ENCODE measurements around the gene TRIO.

Gene TRIO

DNA sequence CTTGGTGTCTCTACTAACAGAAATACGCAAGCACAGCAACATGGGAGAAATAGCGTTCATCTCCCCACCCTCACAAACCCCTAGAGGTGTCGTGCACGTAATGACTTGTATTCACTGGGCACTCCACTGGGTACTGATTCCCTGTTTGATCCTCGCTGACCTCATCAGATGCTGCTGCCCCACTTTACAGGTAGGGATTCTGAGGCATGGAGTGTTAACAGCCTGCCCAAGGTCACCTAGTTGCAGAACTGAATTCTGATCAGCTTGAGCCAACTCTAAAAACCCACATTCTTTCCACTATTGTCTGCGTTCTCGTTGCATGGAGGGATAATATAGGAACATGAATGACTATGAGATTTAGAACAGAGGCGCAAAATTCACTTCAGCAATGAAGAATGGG, 96.3 kb downstream of the TRIO start:
- Mint-ChIP-seq H3K9me3 (no peaks in the 10 kb centered on the region), H3K27ac (no peak overlapping the region), H3K36me3 (ENCODE audit: low read depth) (no peaks in the 10 kb centered on the region), H3K27me3 (ENCODE audit: low read depth) (peaks cover 11% of the 10 kb centered on the region), H3K4me1 (ENCODE audit: low read depth) (no peaks in the 10 kb centered on the region), H3K4me3 (no peak overlapping the region)
- no peak for DNase-seq (ENCODE audit: low spot score)

DNA sequence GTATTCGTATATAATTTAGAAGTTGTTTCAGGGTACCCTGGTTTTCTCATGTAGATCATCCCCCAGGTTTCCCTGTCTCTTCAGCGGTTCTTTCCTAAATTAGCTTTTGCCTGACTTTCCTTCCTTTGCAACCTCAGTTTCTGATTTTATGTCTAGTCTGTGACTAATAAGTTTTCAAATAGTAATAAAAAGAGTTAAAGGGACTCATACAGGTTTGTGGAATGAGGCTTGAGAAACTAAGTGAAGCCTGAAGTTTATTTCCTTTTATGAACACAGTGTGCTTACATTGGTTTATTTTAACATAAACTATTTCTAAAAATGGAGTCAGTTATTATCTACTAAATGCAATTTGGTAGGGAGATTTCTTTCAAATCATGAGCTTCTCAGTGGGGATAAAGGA, 96.8 kb downstream of the TRIO start:
- no peak overlapping the region for H3K4me3 Mint-ChIP-seq
- no peaks in the 10 kb centered on the region for H3K9me3 Mint-ChIP-seq
- H3K36me3 Mint-ChIP-seq (ENCODE audit: low read depth), result no peaks in the 10 kb centered on the region
- no peak overlapping the region for H3K27ac Mint-ChIP-seq
- H3K27me3 Mint-ChIP-seq (ENCODE audit: low read depth), result peaks cover 11% of the 10 kb centered on the region
- H3K4me1 Mint-ChIP-seq (ENCODE audit: low read depth), result no peaks in the 10 kb centered on the region
- no peak for DNase-seq (ENCODE audit: low spot score)

DNA sequence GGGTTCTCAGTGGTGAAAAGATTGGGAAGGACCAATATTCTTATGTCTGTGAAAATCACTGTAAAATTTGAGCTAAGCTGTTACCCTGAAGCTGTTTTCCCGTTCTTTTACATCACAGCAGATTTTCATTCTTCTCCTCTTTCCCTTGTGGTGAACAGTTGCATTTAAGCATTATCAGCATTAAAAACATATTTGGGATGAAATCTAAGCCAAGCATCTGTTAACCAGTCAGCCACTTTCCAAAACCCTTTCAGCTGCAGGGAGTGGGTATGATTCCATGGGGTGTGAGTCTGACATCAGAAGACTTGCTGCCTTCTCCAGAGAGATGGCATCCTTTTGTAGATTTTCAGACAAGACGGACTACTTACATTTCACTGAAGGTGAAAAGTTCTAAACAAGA, 97.2 kb downstream of the TRIO start:
- DNase-seq (ENCODE audit: low spot score), result no peak
- H3K27ac Mint-ChIP-seq, result no peak overlapping the region
- no peaks in the 10 kb centered on the region for H3K9me3 Mint-ChIP-seq
- H3K27me3 Mint-ChIP-seq (ENCODE audit: low read depth), result peaks cover 11% of the 10 kb centered on the region
- H3K4me3 Mint-ChIP-seq, result no peak overlapping the region
- H3K36me3 Mint-ChIP-seq (ENCODE audit: low read depth), result no peaks in the 10 kb centered on the region
- no peaks in the 10 kb centered on the region for H3K4me1 Mint-ChIP-seq (ENCODE audit: low read depth)

DNA sequence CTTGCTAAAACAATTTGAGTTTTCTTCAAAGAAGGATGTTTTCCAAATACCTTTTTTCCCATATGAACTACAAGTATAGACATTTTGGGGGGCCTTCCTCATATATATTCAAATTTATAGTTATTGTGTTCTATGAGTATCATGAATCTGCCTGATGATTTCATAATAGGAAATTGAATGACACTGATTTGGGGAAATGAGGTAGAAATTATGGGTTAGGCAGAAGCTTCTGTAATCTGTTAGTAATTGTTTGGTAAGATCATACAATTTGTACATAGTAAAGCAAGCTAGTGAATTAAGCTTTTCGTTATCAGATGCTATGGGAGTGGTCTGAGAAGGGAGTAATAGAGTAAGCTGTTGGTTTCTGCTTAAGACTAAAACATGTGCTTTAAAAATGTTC, 98.0 kb downstream of the TRIO start:
- H3K27ac Mint-ChIP-seq, result no peak overlapping the region
- no peak for DNase-seq (ENCODE audit: low spot score)
- no peaks in the 10 kb centered on the region for H3K36me3 Mint-ChIP-seq (ENCODE audit: low read depth)
- H3K9me3 Mint-ChIP-seq, result no peaks in the 10 kb centered on the region
- H3K4me1 Mint-ChIP-seq (ENCODE audit: low read depth), result no peaks in the 10 kb centered on the region
- no peak overlapping the region for H3K4me3 Mint-ChIP-seq
- peaks cover 11% of the 10 kb centered on the region for H3K27me3 Mint-ChIP-seq (ENCODE audit: low read depth)

DNA sequence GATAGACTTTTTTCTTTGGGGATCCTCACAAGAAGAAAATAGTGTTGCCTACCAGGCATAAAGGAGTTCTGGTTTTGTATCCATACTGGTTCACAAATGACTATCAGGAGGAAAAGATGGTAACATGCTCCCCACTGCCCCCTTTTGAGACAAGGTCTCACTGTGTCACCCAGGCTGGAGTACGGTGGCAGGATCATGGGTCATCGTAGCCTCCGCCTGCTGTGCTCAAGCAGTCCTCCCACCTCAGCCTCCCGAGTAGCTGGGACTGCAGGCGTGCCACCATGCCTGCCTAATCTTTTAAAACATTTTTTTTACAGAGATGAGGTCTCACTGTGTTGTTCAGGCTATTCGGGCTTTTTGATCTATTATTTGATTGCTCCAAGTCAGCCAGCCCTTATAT, 99.3 kb downstream of the TRIO start:
- Mint-ChIP-seq H3K9me3 (no peaks in the 10 kb centered on the region), H3K36me3 (ENCODE audit: low read depth) (no peaks in the 10 kb centered on the region), H3K4me1 (ENCODE audit: low read depth) (no peaks in the 10 kb centered on the region), H3K4me3 (no peak overlapping the region), H3K27me3 (ENCODE audit: low read depth) (peaks cover 9% of the 10 kb centered on the region), H3K27ac (no peak overlapping the region)
- no peak for DNase-seq (ENCODE audit: low spot score)

DNA sequence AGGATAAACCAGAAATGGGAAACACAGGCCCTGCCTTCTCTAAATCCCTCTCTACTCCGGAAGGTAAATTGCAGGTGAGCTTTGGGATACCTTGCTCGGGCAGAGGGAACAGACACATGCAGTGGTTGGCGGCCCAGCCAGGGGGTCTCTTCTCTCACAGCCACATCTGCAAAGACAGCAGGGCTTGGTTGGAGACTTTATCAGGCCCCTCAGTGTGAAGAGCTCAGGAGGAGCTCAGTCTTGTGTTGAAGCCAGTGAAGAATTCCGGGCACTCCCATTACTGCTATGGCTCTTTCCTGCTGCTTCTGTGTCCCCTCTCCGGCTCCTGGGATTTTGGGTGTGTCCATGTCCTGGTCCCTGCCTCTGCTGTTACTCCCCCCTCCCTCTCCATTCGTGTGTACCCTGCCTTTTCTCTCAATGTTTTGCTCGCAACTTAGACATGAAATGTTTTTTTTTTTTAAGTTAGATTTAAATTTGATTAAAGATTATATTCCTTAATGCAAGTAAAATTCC, 99.8 kb downstream of the TRIO start:
- Mint-ChIP-seq H3K27me3 (ENCODE audit: low read depth) (peaks cover 9% of the 10 kb centered on the region), H3K4me3 (no peak overlapping the region), H3K27ac (no peak overlapping the region), H3K4me1 (ENCODE audit: low read depth) (no peaks in the 10 kb centered on the region), H3K36me3 (ENCODE audit: low read depth) (no peaks in the 10 kb centered on the region), H3K9me3 (no peaks in the 10 kb centered on the region)
- DNase-seq (ENCODE audit: low spot score), result no peak

DNA sequence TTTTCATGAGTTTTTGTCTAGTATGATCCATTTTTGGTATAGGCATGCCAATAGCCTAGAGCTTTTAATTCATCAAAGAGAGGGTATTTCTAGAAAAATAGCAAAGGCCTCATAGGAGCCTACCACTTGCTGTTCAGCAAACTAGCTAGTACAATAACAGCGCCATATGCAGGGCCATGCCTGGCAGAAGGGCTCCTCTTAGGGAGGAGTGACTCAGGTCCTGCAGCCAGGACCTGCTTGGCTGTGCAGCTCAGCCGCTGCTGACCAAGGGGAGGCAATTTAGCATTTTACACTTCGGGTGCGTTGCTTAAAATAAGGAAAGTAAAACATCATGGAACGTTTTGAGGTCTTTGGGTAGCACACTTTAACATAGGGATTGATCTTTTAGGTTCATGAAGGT, 100.6 kb downstream of the TRIO start:
- Mint-ChIP-seq H3K4me3 (no peak overlapping the region), H3K4me1 (ENCODE audit: low read depth) (no peaks in the 10 kb centered on the region), H3K27me3 (ENCODE audit: low read depth) (peaks cover 9% of the 10 kb centered on the region), H3K36me3 (ENCODE audit: low read depth) (no peaks in the 10 kb centered on the region), H3K27ac (no peak overlapping the region), H3K9me3 (no peaks in the 10 kb centered on the region)
- DNase-seq (ENCODE audit: low spot score), result no peak

DNA sequence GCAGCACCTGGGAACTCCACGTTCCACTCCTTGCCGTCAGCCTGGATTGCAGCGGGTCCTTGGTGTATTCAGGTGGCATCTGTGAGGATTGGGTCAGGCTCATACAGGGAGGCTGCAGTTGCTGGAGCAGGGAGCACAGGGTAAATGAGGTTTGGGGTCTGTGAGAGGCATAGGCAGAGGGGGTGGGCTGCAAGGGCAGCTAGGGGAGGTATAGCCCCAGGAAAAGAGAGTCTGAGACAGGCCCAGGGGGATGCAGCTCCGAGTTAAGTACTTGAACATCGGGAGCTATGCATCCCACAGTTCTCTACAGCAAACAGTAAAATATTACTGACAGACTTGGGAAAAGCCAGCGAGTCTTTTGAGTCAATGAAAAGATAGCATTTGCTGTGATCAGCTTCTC, 101.6 kb downstream of the TRIO start:
- H3K27me3 Mint-ChIP-seq (ENCODE audit: low read depth), result peaks cover 8% of the 10 kb centered on the region
- no peaks in the 10 kb centered on the region for H3K4me1 Mint-ChIP-seq (ENCODE audit: low read depth)
- no peak overlapping the region for H3K27ac Mint-ChIP-seq
- no peaks in the 10 kb centered on the region for H3K9me3 Mint-ChIP-seq
- H3K4me3 Mint-ChIP-seq, result no peak overlapping the region
- no peak for DNase-seq (ENCODE audit: low spot score)
- no peaks in the 10 kb centered on the region for H3K36me3 Mint-ChIP-seq (ENCODE audit: low read depth)

DNA sequence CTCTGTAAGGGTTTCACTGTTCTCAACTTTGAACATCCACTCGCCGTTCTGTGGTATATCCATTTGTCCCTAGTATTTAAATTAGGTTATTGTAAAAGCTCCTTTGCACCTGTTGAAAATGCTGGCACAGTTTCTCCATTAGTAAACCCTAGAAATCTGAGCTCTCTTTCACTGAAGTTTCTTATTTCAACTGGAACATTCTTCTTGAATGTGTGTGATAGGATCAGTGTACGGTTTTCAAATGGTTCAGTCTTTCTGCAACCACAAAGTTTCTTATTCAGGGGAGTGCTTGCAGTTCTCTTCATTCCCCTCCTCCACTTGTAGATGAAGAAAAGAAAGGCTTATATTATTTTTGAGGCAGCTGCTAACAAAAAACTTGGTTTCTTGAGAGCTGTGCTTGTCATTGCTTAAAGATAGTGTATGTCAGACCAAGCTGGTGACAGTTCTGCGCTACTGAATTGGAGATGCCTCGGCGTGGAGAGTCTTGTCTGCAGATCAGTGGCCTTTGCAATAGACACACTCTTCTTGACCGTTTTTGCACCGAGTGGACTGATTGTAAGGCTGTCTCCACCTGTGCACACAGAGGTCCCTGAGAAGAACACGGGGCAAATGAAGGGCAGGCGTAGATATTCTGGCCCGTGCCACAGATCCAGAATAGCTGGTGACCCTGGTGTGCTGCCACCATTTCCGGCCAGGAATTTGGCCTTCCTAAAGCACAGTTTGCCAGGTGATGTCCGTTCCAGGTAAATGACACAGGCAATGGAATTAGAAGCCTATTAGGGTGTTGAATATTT, 102.2 kb downstream of the TRIO start:
- no peaks in the 10 kb centered on the region for H3K4me1 Mint-ChIP-seq (ENCODE audit: low read depth)

DNA sequence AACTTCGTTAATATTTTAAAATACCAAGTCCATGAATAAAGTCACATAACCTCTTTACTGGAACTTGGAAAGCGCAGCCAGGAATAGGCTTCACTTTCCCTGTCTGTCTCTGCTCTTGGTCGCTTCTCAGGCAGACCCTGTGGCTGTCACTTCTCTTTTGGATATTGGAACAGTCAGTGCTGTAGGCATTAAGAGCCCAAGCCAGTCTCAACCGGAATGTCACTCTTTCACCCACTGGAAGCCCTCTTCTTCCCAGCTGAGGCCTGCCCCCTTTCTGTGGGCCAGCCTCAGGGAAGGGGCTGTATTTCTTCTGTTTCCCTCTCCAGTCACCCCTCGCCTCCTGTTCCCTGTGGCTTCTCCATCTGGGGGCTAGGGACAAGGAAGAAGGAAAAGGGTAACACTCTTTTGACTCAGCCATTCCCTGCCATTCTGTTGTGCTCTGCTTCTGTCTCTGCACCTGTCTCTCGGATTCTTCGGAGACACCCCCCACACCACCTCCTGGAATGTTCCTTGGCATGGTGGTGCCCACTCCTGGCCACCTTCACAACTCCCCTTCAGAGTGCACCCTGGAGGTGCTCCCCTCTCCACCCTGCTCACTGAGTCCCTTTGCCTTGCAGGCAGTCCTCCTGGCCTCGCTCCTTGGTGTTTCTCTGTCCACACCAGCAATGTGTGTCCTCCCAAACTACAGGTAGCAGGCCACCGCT, 103.4 kb downstream of the TRIO start:
- Mint-ChIP-seq H3K4me3 (no peak overlapping the region), H3K36me3 (ENCODE audit: low read depth) (no peaks in the 10 kb centered on the region), H3K9me3 (no peaks in the 10 kb centered on the region), H3K27ac (no peak overlapping the region), H3K4me1 (ENCODE audit: low read depth) (no peaks in the 10 kb centered on the region), H3K27me3 (ENCODE audit: low read depth) (peaks cover 6% of the 10 kb centered on the region)
- DNase-seq (ENCODE audit: low spot score), result no peak

More for the DNA sequence above, 102.2 kb downstream of the TRIO start:
- Mint-ChIP-seq H3K9me3 (no peaks in the 10 kb centered on the region), H3K27ac (no peak overlapping the region), H3K27me3 (ENCODE audit: low read depth) (peaks cover 8% of the 10 kb centered on the region), H3K36me3 (ENCODE audit: low read depth) (no peaks in the 10 kb centered on the region), H3K4me3 (no peak overlapping the region)
- no peak for DNase-seq (ENCODE audit: low spot score)

DNA sequence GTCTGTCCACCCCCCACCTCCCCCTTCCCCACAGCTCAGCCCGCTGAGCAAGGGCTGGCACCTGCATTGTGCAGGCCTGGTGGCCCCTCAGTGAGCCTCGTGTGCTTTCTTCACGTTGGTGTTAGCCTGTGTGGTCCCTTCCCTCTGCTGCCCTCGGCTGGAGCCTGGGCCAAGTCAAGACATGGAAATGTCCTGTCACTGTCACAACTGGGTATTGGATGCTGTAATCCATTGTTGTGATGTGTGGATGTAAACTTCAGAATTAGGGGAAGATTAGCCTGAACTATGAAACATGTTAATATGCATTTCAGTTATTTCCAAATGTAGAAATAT, 103.9 kb downstream of the TRIO start:
- no peaks in the 10 kb centered on the region for H3K4me1 Mint-ChIP-seq (ENCODE audit: low read depth)
- H3K9me3 Mint-ChIP-seq, result no peaks in the 10 kb centered on the region
- no peak for DNase-seq (ENCODE audit: low spot score)
- H3K27ac Mint-ChIP-seq, result no peak overlapping the region
- H3K36me3 Mint-ChIP-seq (ENCODE audit: low read depth), result no peaks in the 10 kb centered on the region
- no peak overlapping the region for H3K4me3 Mint-ChIP-seq
- H3K27me3 Mint-ChIP-seq (ENCODE audit: low read depth), result peaks cover 2% of the 10 kb centered on the region

DNA sequence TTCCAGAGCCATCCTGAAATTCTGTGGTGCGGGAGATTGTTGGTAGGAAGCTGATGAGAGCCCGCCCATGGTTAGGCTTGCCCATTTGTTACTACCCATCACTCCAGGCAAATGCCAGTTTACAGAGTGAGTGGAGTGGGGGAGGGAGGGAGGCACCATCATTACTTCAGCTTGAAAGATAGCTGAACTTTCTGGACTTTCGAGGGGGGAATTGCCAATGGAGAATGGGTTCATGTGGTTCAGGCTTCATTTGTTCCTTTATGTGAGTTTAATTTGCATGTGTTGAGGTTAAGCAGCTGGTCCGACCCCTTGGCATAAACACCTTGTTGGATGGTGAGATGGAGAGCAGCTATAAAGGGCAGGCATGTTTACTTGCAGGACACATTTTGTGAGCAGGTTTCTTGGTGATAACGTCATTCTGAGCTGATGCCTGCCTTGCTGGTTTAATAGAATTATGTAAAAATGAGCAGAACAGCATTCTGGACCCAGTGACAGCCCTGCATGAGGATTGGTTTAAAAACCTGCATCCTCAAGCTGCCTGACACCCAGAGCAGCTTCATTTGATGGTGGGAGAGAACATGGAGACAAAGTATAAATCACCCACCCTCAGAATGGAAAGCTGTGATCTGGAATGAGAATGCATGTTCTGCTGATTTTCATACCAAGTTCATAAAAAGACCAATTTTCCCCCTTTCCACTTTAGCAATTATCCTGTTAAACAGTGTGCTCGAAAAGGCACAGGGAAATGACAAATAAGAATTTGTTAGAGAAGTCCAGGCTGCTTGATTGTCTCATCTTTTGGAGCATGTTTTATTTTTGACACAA, 106.3 kb downstream of the TRIO start:
- Mint-ChIP-seq H3K9me3 (no peaks in the 10 kb centered on the region), H3K4me3 (no peak overlapping the region), H3K27me3 (ENCODE audit: low read depth) (peaks cover 2% of the 10 kb centered on the region), H3K27ac (no peak overlapping the region), H3K36me3 (ENCODE audit: low read depth) (no peaks in the 10 kb centered on the region), H3K4me1 (ENCODE audit: low read depth) (no peaks in the 10 kb centered on the region)
- no peak for DNase-seq (ENCODE audit: low spot score)

DNA sequence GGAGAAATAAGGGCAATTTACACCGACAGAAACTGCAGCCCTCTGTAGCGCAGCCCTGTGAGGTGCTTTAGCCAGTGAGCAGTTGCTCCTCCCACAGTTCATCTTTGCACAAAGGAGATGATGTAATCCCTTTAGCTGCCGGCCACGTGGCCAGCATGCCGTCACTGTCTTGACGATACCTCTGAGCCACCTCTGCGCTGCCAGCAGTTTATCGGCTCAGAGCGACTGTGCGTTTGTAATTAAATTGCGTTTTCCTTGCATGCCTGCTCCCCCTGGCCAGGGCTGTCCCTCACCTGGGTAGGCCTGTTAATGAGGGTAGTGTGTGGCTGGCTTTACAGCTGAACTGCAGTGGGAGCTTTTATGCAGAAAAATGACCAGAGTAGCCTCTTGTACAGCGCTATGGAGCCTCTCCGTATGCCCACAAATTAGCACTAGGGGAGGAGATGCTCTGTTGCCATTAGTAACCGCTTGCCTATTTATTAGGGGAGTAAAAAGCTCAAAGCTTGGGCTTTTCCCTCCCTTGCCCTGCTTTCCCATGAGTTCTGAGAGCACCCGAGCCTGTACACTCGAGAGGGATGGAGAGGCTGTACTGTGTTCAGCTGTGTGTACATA, 107.0 kb downstream of the TRIO start:
- Mint-ChIP-seq H3K4me1 (ENCODE audit: low read depth) (no peaks in the 10 kb centered on the region), H3K27ac (no peak overlapping the region), H3K9me3 (no peaks in the 10 kb centered on the region), H3K36me3 (ENCODE audit: low read depth) (no peaks in the 10 kb centered on the region), H3K27me3 (ENCODE audit: low read depth) (peaks cover 2% of the 10 kb centered on the region), H3K4me3 (no peak overlapping the region)
- DNase-seq (ENCODE audit: low spot score), result no peak

Measured in T-helper 2 cell treated with Interferon-gamma antibody and Interleukin-4, amounts not matched to agents 5 μg/mL and 100 μg/mL, for 36 hours (primary cell).